ENCODE data around the gene MAN1A1. TPM values are rescaled to one million over a fixed set of nuclear protein-coding genes. Genes with fewer than 3 reads are reported as not detected.
"Not testable (repeated sequence)": the region's sequence is repeated elsewhere in the genome, so short reads cannot be mapped to it uniquely, and the experiment has no call there.

Gene MAN1A1
- total and polyA plus RNA-seq, 2 donors: 14.7 to 23.6 TPM

- Histone ChIP-seq H3K9me3 (ENCODE audit: control insufficient read depth in 2 of 2, insufficient read depth in 1 of 2, low read length in 1 of 2) (peaks cover 0 to 4% of the 10 kb centered on the region in 2 donors), H3K36me3 (ENCODE audit: control insufficient read depth in 2 of 2, insufficient read depth in 2 of 2, low read length in 1 of 2) (no peaks in the 10 kb centered on the region), H3K4me3 (ENCODE audit: low read length in 2 of 2) (no peak overlapping the region), H3K27me3 (ENCODE audit: control insufficient read depth in 2 of 2, insufficient read depth in 1 of 2, low read length in 1 of 2) (no peaks in the 10 kb centered on the region), H3K27ac (ENCODE audit: low read depth in 1 of 2, low read length in 1 of 2) (no peak overlapping the region), H3K4me1 (ENCODE audit: control insufficient read depth in 2 of 2, insufficient read depth in 2 of 2, low read length in 2 of 2) (no peaks in the 10 kb centered on the region)
- DNase-seq (ENCODE audit: low read depth in 6 of 9, low spot score in 9 of 9): no peak
- WGBS: 95% methylated on average over 9 of the region's 9 CpGs
These were observed 191.3 kb downstream of the MAN1A1 start for GRCh38 chr6:119158057-119158848.

- Histone ChIP-seq H3K4me1 (ENCODE audit: control insufficient read depth in 2 of 2, insufficient read depth in 2 of 2, low read length in 2 of 2) (no peaks in the 10 kb centered on the region), H3K27me3 (ENCODE audit: control insufficient read depth in 2 of 2, insufficient read depth in 1 of 2, low read length in 1 of 2) (no peaks in the 10 kb centered on the region), H3K4me3 (ENCODE audit: low read length in 2 of 2) (no peak overlapping the region), H3K36me3 (ENCODE audit: control insufficient read depth in 2 of 2, insufficient read depth in 2 of 2, low read length in 1 of 2) (no peaks in the 10 kb centered on the region), H3K9me3 (ENCODE audit: control insufficient read depth in 2 of 2, insufficient read depth in 1 of 2, low read length in 1 of 2) (peaks cover 0 to 4% of the 10 kb centered on the region in 2 donors), H3K27ac (ENCODE audit: low read depth in 1 of 2, low read length in 1 of 2) (no peak overlapping the region)
- 98% methylated on average over 3 of the region's 3 CpGs for WGBS
- no peak for DNase-seq (ENCODE audit: low read depth in 6 of 9, low spot score in 9 of 9)
These were observed 192.1 kb downstream of the MAN1A1 start for GRCh38 chr6:119157506-119157815.

GRCh38 chr6:119156757-119157505 is 192.6 kb downstream of the MAN1A1 start:
- Histone ChIP-seq H3K27ac (ENCODE audit: low read depth in 1 of 2, low read length in 1 of 2) (no peak overlapping the region), H3K36me3 (ENCODE audit: control insufficient read depth in 2 of 2, insufficient read depth in 2 of 2, low read length in 1 of 2) (no peaks in the 10 kb centered on the region), H3K4me3 (ENCODE audit: low read length in 2 of 2) (no peak overlapping the region), H3K9me3 (ENCODE audit: control insufficient read depth in 2 of 2, insufficient read depth in 1 of 2, low read length in 1 of 2) (peaks cover 0 to 4% of the 10 kb centered on the region in 2 donors), H3K4me1 (ENCODE audit: control insufficient read depth in 2 of 2, insufficient read depth in 2 of 2, low read length in 2 of 2) (no peaks in the 10 kb centered on the region), H3K27me3 (ENCODE audit: control insufficient read depth in 2 of 2, insufficient read depth in 1 of 2, low read length in 1 of 2) (no peaks in the 10 kb centered on the region)
- DNase-seq (ENCODE audit: low read depth in 6 of 9, low spot score in 9 of 9): no peak
- 97% methylated on average over 8 of the region's 8 CpGs for WGBS

- H3K9me3 ChIP-seq (ENCODE audit: control insufficient read depth in 2 of 2, insufficient read depth in 1 of 2, low read length in 1 of 2); H3K27ac ChIP-seq (ENCODE audit: low read depth in 1 of 2, low read length in 1 of 2); H3K27me3 ChIP-seq (ENCODE audit: control insufficient read depth in 2 of 2, insufficient read depth in 1 of 2, low read length in 1 of 2); H3K4me3 ChIP-seq (ENCODE audit: low read length in 2 of 2); H3K4me1 ChIP-seq (ENCODE audit: control insufficient read depth in 2 of 2, insufficient read depth in 2 of 2, low read length in 2 of 2); H3K36me3 ChIP-seq (ENCODE audit: control insufficient read depth in 2 of 2, insufficient read depth in 2 of 2, low read length in 1 of 2): not testable (repeated sequence)
- 60% methylated on average over 4 of the region's 4 CpGs for WGBS
- DNase-seq (ENCODE audit: low read depth in 6 of 9, low spot score in 9 of 9): peak in 2 of 9 donors; percentile 9 to 30
These were observed 193.5 kb downstream of the MAN1A1 start for GRCh38 chr6:119156082-119156481.

- Histone ChIP-seq H3K27me3 (ENCODE audit: control insufficient read depth in 2 of 2, insufficient read depth in 1 of 2, low read length in 1 of 2) (no peaks in the 10 kb centered on the region), H3K4me3 (ENCODE audit: low read length in 2 of 2) (no peak overlapping the region), H3K4me1 (ENCODE audit: control insufficient read depth in 2 of 2, insufficient read depth in 2 of 2, low read length in 2 of 2) (no peaks in the 10 kb centered on the region), H3K27ac (ENCODE audit: low read depth in 1 of 2, low read length in 1 of 2) (no peak overlapping the region), H3K36me3 (ENCODE audit: control insufficient read depth in 2 of 2, insufficient read depth in 2 of 2, low read length in 1 of 2) (no peaks in the 10 kb centered on the region), H3K9me3 (ENCODE audit: control insufficient read depth in 2 of 2, insufficient read depth in 1 of 2, low read length in 1 of 2) (no peaks in the 10 kb centered on the region)
- WGBS: 99% methylated on average over 3 of the region's 3 CpGs
- no peak for DNase-seq (ENCODE audit: low read depth in 6 of 9, low spot score in 9 of 9)
These were observed 197.4 kb downstream of the MAN1A1 start for GRCh38 chr6:119152187-119152586.

- no peak overlapping the region for H3K4me3 ChIP-seq (ENCODE audit: low read length in 2 of 2)
- no peaks in the 10 kb centered on the region for H3K27me3 ChIP-seq (ENCODE audit: control insufficient read depth in 2 of 2, insufficient read depth in 1 of 2, low read length in 1 of 2)
- no peaks in the 10 kb centered on the region for H3K36me3 ChIP-seq (ENCODE audit: control insufficient read depth in 2 of 2, insufficient read depth in 2 of 2, low read length in 1 of 2)
- H3K9me3 ChIP-seq (ENCODE audit: control insufficient read depth in 2 of 2, insufficient read depth in 1 of 2, low read length in 1 of 2): no peaks in the 10 kb centered on the region
- no peak for DNase-seq (ENCODE audit: low read depth in 6 of 9, low spot score in 9 of 9)
- peaks cover 0 to 7% of the 10 kb centered on the region in 2 donors for H3K4me1 ChIP-seq (ENCODE audit: control insufficient read depth in 2 of 2, insufficient read depth in 2 of 2, low read length in 2 of 2)
- no peak overlapping the region for H3K27ac ChIP-seq (ENCODE audit: low read depth in 1 of 2, low read length in 1 of 2)
- 96% methylated on average over 9 of the region's 9 CpGs for WGBS
These were observed 200.6 kb downstream of the MAN1A1 start for GRCh38 chr6:119148825-119149525.

GRCh38 chr6:119148098-119148824 is 201.3 kb downstream of the MAN1A1 start:
- Histone ChIP-seq H3K4me3 (ENCODE audit: low read length in 2 of 2) (no peak overlapping the region), H3K4me1 (ENCODE audit: control insufficient read depth in 2 of 2, insufficient read depth in 2 of 2, low read length in 2 of 2) (peaks cover 0 to 7% of the 10 kb centered on the region in 2 donors), H3K27ac (ENCODE audit: low read depth in 1 of 2, low read length in 1 of 2) (no peak overlapping the region), H3K27me3 (ENCODE audit: control insufficient read depth in 2 of 2, insufficient read depth in 1 of 2, low read length in 1 of 2) (no peaks in the 10 kb centered on the region), H3K36me3 (ENCODE audit: control insufficient read depth in 2 of 2, insufficient read depth in 2 of 2, low read length in 1 of 2) (no peaks in the 10 kb centered on the region), H3K9me3 (ENCODE audit: control insufficient read depth in 2 of 2, insufficient read depth in 1 of 2, low read length in 1 of 2) (no peaks in the 10 kb centered on the region)
- WGBS: 90% methylated on average over 5 of the region's 5 CpGs
- peak in 7 of 9 donors; percentile 4 to 53 (median 15) for DNase-seq (ENCODE audit: low read depth in 6 of 9, low spot score in 9 of 9)

- Histone ChIP-seq H3K4me3 (ENCODE audit: low read length in 2 of 2) (no peak overlapping the region), H3K27ac (ENCODE audit: low read depth in 1 of 2, low read length in 1 of 2) (no peak overlapping the region), H3K9me3 (ENCODE audit: control insufficient read depth in 2 of 2, insufficient read depth in 1 of 2, low read length in 1 of 2) (no peaks in the 10 kb centered on the region), H3K27me3 (ENCODE audit: control insufficient read depth in 2 of 2, insufficient read depth in 1 of 2, low read length in 1 of 2) (no peaks in the 10 kb centered on the region), H3K36me3 (ENCODE audit: control insufficient read depth in 2 of 2, insufficient read depth in 2 of 2, low read length in 1 of 2) (no peaks in the 10 kb centered on the region), H3K4me1 (ENCODE audit: control insufficient read depth in 2 of 2, insufficient read depth in 2 of 2, low read length in 2 of 2) (peaks cover 0 to 7% of the 10 kb centered on the region in 2 donors)
- DNase-seq (ENCODE audit: low read depth in 6 of 9, low spot score in 9 of 9): no peak
- WGBS: 71% methylated on average over 6 of the region's 6 CpGs
These were observed 202.2 kb downstream of the MAN1A1 start for GRCh38 chr6:119147101-119148053.

Data from thymus (tissue), 11 donors.